ENCODE measurements around the gene TNFSF8.

TNFSF8 gene

DNA sequence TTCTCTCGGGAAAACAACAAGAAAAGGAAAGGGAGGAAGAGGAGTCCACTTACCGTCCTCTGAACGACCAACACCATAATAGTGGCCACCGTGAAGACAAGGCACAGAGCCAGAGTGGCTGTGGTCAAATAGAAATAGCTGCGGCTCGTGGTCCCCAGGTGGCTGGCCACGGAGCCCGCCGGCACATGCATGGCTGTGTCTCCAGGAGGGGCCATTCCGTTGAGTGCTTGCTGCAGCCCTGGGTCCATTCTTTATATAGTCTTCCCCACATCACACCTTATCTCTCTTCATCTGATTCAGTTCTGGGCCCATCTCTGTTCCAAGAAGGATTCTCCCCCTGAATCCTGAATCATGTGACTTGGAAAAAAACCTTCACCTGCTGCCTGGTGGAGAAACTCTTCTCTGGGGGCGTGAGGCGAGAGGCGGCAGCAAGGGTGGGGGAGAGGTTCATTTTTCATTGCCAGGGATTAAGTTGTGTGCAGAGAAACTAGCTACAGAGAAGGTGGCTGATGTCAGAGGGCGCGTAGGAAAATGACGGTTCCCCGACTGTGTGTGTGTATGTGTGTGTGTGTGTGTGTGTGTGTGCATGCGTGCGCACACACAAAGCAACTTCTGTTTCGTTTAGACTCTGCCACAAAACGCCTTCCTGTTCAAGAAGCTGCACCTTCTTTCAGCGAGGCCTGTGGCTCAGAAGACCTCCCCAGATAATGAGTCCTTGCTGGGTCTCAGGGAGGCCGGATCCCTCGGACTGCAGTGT, at the start of gene TNFSF8:
Gene TNFSF8, minus strand, starts transcription at position 536 of the 757 bp plus-strand sequence. Its CDS starts 288 bp downstream, at position 248.
- no peak within 1 kb of the TSS for H3K4me3 ChIP-seq (replicated peaks; ENCODE audit: low read depth, low read length)
- DNase-seq (ENCODE audit: extremely low read depth, low read depth) = no peak
- TF ChIP-seq, protein P1, sequence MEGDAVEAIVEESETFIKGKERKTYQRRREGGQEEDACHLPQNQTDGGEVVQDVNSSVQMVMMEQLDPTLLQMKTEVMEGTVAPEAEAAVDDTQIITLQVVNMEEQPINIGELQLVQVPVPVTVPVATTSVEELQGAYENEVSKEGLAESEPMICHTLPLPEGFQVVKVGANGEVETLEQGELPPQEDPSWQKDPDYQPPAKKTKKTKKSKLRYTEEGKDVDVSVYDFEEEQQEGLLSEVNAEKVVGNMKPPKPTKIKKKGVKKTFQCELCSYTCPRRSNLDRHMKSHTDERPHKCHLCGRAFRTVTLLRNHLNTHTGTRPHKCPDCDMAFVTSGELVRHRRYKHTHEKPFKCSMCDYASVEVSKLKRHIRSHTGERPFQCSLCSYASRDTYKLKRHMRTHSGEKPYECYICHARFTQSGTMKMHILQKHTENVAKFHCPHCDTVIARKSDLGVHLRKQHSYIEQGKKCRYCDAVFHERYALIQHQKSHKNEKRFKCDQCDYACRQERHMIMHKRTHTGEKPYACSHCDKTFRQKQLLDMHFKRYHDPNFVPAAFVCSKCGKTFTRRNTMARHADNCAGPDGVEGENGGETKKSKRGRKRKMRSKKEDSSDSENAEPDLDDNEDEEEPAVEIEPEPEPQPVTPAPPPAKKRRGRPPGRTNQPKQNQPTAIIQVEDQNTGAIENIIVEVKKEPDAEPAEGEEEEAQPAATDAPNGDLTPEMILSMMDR (IDR thresholded peaks at IDR 0.05; ENCODE audit: low read depth, low read length, missing control alignments) = no peak

GRCh38 chr9:114973216-114973615, 42.8 kb upstream of the TNFSF8 start:
- no peak overlapping the region for H3K4me3 ChIP-seq (replicated peaks; ENCODE audit: low read depth, low read length)
- TF ChIP-seq, protein P1 (IDR thresholded peaks at IDR 0.05; ENCODE audit: low read depth, low read length, missing control alignments) = no peak
- DNase-seq (ENCODE audit: extremely low read depth, low read depth) = no peak

DNA sequence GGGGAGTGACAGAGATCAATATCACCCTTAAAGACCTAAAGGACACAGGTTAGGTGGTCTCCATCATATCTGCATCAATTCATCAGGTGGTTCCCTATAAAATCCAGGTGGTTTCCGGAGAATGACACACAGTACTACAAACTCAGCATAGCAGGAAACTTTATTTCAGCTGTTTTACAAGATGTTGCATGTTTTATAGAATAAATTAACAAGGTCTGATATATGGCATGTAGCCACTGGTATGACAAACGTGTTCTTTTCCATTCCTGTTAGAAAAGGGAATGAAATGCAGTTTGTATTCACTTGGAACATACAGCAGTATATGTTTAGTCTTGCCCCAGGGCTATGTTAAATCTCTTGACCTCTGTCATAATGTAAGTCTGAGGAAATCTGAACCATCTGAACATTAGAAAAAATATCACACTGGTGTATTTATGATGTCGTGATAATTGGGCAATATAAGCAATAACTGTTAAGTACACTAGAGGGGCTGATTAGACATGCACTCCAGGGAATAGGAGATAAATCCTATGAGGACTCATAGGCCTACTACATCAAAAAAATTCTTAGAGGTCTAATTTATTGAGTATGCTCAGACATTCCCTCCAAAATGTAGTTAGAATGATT, 42.2 kb upstream of the TNFSF8 start:
- H3K4me3 ChIP-seq (replicated peaks; ENCODE audit: low read depth, low read length) = no peak overlapping the region
- TF ChIP-seq, protein P1 (IDR thresholded peaks at IDR 0.05; ENCODE audit: low read depth, low read length, missing control alignments) = no peak
- DNase-seq (ENCODE audit: extremely low read depth, low read depth) = no peak

GRCh38 chr9:114969269-114969668, 38.9 kb upstream of the TNFSF8 start:
- TF ChIP-seq, protein P1 (IDR thresholded peaks at IDR 0.05; ENCODE audit: low read depth, low read length, missing control alignments) = no peak
- no peak for DNase-seq (ENCODE audit: extremely low read depth, low read depth)
- H3K4me3 ChIP-seq (replicated peaks; ENCODE audit: low read depth, low read length) = no peak overlapping the region

- DNase-seq (ENCODE audit: extremely low read depth, low read depth) = no peak
- no peak overlapping the region for H3K4me3 ChIP-seq (replicated peaks; ENCODE audit: low read depth, low read length)
- TF ChIP-seq, protein P1 (IDR thresholded peaks at IDR 0.05; ENCODE audit: low read depth, low read length, missing control alignments) = no peak
Measured at GRCh38 chr9:114968671-114969070, 38.3 kb upstream of the TNFSF8 start.

- TF ChIP-seq, protein P1 (IDR thresholded peaks at IDR 0.05; ENCODE audit: low read depth, low read length, missing control alignments) = no peak
- DNase-seq (ENCODE audit: extremely low read depth, low read depth) = no peak
Measured at GRCh38 chr9:114965564-114965963, 35.2 kb upstream of the TNFSF8 start.

More at GRCh38 chr9:114965564-114965963, 35.2 kb upstream of the TNFSF8 start:
- H3K4me3 ChIP-seq (replicated peaks; ENCODE audit: low read depth, low read length) = no peak overlapping the region
